HepG2 (cell line): Measurements from ENCODE around the gene ANKRD40. TPM values are rescaled to one million over a fixed set of nuclear protein-coding genes. Genes with fewer than 3 reads are reported as not detected.

ENCODE experiments used
- ARID3A ChIP-seq: IDR thresholded peaks from 2 replicates; pipeline ENCODE4 v1.6.1; 2012; ENCODE audit warnings: low read depth, low read length, improper control_type of control experiment
- CC2D1A ChIP-seq: sonication (generic); formaldehyde crosslinking; IDR thresholded peaks from 2 replicates; pipeline ENCODE4 v1.8.1; 2023; ENCODE audit warnings: mild to moderate bottlenecking, missing genetic modification reagents
- HOXA7 ChIP-seq: sonication (generic); formaldehyde crosslinking; IDR thresholded peaks from 2 replicates; pipeline ENCODE4 v1.8.1; 2022; ENCODE audit warnings: mild to moderate bottlenecking, missing genetic modification reagents, moderate library complexity
- IRF2 ChIP-seq: IDR thresholded peaks from 2 replicates; pipeline ENCODE4 v1.6.1; 2018; ENCODE audit warnings: missing genetic modification reagents, missing compliant biosample characterization
- NR0B2 ChIP-seq: sonication (generic); formaldehyde crosslinking; IDR thresholded peaks from 2 replicates; pipeline ENCODE4 v1.4.0; 2020; ENCODE audit warnings: mild to moderate bottlenecking, missing genetic modification reagents
- NR2F2 ChIP-seq: IDR thresholded peaks from 2 replicates; pipeline ENCODE4 v1.6.1; 2012; ENCODE audit warnings: low read depth, inconsistent platforms, borderline replicate concordance
- PHF20 ChIP-seq: sonication (generic); formaldehyde crosslinking; IDR thresholded peaks from 2 replicates; pipeline ENCODE4 v1.5.0; 2020; ENCODE audit warnings: mild to moderate bottlenecking, missing genetic modification reagents
- RARA ChIP-seq: IDR thresholded peaks from 2 replicates; pipeline ENCODE4 v1.6.1; 2016; ENCODE audit warnings: missing genetic modification reagents, missing compliant biosample characterization
- RXRB ChIP-seq: IDR thresholded peaks from 2 replicates; pipeline ENCODE4 v1.6.1; 2016; ENCODE audit warnings: borderline replicate concordance, missing genetic modification reagents, missing compliant biosample characterization
- SETDB1 ChIP-seq: sonication (generic); formaldehyde crosslinking; IDR thresholded peaks from 2 replicates; pipeline ENCODE4 v1.5.1; 2020; ENCODE audit warnings: missing genetic modification reagents, mild to moderate bottlenecking, borderline replicate concordance
- SMAD1 ChIP-seq: sonication (generic); formaldehyde crosslinking; IDR thresholded peaks from 2 replicates; pipeline ENCODE4 v1.4.0; 2020; ENCODE audit warnings: missing genetic modification reagents, low read depth, mild to moderate bottlenecking, borderline replicate concordance
- SRF ChIP-seq: IDR thresholded peaks from 2 replicates; pipeline ENCODE4 v1.6.1; 2011; ENCODE audit warnings: mild to moderate bottlenecking, low read depth, low read length, moderate library complexity
- ZNF382 ChIP-seq: sonication (generic); formaldehyde crosslinking; IDR thresholded peaks from 2 replicates; pipeline ENCODE4 v1.5.0; 2020; ENCODE audit warnings: missing genetic modification reagents, mild to moderate bottlenecking, borderline replicate concordance
- ZNF883 ChIP-seq: sonication (generic); formaldehyde crosslinking; IDR thresholded peaks from 2 replicates; pipeline ENCODE4 v1.5.1; 2020; ENCODE audit warnings: mild to moderate bottlenecking, missing genetic modification reagents; ENCODE audit errors: not compliant biosample characterization
- polyA plus RNA-seq, 8 experiments: library from polyadenylated mRNA; depleted of rRNA in 3 of 8; stranded (reverse) in 7 of 8; unstranded in 1 of 8; fragments of >200 nt; fragmentation: Illumina TruSeq in 4 of 8; extraction: Trizol in 4 of 8; gene quantifications; 2 replicates each; pipeline versions ENCODE4 v1.2.1 to v1.2.3, GENCODE V29; 2011 to 2016; ENCODE audit warnings: low read depth in 4 of 8, missing spikeins in 1 of 8, mixed read lengths in 1 of 8; ENCODE audit not compliant: insufficient read depth in 1 of 8
- total RNA-seq, 5 experiments: library from RNA; depleted of rRNA; stranded (reverse); fragments of >200 nt; fragmentation: Illumina TruSeq; extraction: Trizol; gene quantifications; 2 replicates each; pipeline ENCODE4 v1.2.3, GENCODE V29; 2016; ENCODE audit warnings: low read depth in 1 of 5
- TF ChIP-seq, protein P1 (sequence below): sonication (generic); formaldehyde crosslinking; conservative IDR thresholded peaks from 2 replicates; pipeline ENCODE4 v1.4.0; 2020; ENCODE audit warnings: mild to moderate bottlenecking, missing genetic modification reagents, moderate library complexity
- TF ChIP-seq, protein P2 (sequence below): sonication (generic); formaldehyde crosslinking; conservative IDR thresholded peaks from 2 replicates; pipeline ENCODE4 v1.4.0; 2020; ENCODE audit warnings: missing genetic modification reagents
- TF ChIP-seq, protein P3 (sequence below), 2 experiments: sonication (generic) in 1 of 2; formaldehyde crosslinking in 1 of 2; IDR thresholded peaks; 2 replicates each; pipeline versions ENCODE4 v1.4.0 to v1.6.1; 2016 to 2020; ENCODE audit warnings: borderline replicate concordance in 1 of 2, low read depth in 1 of 2, mild to moderate bottlenecking in 1 of 2, missing genetic modification reagents in 1 of 2

ANKRD40 gene
- total and polyA plus RNA-seq, 2 of the 13 experiments (the other 11 are each of a cell fraction or from before 2014, with no cell fraction given) = 35.0 to 46.4 TPM

DNA sequence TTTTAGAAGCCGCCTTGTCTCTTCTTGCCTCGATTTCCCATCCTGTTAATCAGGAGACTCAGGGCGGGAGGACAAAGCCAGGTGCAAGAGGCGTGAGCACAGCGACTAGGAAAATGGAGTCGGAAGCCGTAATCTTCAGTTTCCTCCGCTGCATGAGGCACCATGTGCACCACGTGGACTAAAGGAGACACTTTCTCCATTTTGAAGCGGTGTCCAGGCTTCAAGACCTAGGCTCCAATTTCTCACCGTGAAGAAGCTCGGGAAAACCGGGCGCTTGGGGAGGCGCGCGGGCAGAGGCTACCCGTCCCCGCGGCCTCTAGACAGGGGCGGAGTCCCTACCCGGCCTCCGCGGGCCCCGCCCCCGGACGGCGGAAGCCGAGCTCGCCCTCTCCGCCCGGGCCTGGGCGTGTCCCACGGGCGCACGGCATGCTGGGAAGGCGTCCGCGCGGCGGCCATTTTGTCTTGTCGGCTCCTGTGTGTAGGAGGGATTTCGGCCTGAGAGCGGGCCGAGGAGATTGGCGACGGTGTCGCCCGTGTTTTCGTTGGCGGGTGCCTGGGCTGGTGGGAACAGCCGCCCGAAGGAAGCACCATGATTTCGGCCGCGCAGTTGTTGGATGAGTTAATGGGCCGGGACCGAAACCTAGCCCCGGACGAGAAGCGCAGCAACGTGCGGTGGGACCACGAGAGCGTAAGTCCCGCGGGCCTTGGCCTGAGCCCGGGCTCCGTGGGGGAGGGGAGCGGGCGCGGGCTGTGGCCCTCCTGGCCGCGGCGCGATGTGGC lies 11.6 kb upstream of the ANKRD40 start, which contains the start of gene LUC7L3 (continued):
- TF ChIP-seq ZNF382 (no peak), PHF20 (CRISPR knock-in tag) (peak; percentile 85), NR2F2 (no peak), HOXA7 (CRISPR knock-in tag) (peak; percentile 72), ZNF883 (CRISPR knock-in tag) (peak; percentile 97), SRF (no peak), IRF2 (CRISPR knock-in tag) (peak; percentile 89), SETDB1 (CRISPR knock-in tag) (no peak), SMAD1 (CRISPR knock-in tag) (peak; percentile 96; the same call in 1 of the 2 replicates), RARA (CRISPR knock-in tag) (no peak; the same call in 1 of the 2 replicates), ARID3A (no peak), RXRB (CRISPR knock-in tag) (peak; percentile 58), CC2D1A (CRISPR knock-in tag) (no peak), NR0B2 (peak; percentile 51)
- TF ChIP-seq, protein P1, sequence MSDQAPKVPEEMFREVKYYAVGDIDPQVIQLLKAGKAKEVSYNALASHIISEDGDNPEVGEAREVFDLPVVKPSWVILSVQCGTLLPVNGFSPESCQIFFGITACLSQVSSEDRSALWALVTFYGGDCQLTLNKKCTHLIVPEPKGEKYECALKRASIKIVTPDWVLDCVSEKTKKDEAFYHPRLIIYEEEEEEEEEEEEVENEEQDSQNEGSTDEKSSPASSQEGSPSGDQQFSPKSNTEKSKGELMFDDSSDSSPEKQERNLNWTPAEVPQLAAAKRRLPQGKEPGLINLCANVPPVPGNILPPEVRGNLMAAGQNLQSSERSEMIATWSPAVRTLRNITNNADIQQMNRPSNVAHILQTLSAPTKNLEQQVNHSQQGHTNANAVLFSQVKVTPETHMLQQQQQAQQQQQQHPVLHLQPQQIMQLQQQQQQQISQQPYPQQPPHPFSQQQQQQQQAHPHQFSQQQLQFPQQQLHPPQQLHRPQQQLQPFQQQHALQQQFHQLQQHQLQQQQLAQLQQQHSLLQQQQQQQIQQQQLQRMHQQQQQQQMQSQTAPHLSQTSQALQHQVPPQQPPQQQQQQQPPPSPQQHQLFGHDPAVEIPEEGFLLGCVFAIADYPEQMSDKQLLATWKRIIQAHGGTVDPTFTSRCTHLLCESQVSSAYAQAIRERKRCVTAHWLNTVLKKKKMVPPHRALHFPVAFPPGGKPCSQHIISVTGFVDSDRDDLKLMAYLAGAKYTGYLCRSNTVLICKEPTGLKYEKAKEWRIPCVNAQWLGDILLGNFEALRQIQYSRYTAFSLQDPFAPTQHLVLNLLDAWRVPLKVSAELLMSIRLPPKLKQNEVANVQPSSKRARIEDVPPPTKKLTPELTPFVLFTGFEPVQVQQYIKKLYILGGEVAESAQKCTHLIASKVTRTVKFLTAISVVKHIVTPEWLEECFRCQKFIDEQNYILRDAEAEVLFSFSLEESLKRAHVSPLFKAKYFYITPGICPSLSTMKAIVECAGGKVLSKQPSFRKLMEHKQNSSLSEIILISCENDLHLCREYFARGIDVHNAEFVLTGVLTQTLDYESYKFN (CRISPR knock-in tag) = peak; percentile 82
- TF ChIP-seq, protein P2, sequence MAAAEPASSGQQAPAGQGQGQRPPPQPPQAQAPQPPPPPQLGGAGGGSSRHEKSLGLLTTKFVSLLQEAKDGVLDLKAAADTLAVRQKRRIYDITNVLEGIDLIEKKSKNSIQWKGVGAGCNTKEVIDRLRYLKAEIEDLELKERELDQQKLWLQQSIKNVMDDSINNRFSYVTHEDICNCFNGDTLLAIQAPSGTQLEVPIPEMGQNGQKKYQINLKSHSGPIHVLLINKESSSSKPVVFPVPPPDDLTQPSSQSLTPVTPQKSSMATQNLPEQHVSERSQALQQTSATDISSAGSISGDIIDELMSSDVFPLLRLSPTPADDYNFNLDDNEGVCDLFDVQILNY (CRISPR knock-in tag) = peak; percentile 83
- TF ChIP-seq, protein P3, sequence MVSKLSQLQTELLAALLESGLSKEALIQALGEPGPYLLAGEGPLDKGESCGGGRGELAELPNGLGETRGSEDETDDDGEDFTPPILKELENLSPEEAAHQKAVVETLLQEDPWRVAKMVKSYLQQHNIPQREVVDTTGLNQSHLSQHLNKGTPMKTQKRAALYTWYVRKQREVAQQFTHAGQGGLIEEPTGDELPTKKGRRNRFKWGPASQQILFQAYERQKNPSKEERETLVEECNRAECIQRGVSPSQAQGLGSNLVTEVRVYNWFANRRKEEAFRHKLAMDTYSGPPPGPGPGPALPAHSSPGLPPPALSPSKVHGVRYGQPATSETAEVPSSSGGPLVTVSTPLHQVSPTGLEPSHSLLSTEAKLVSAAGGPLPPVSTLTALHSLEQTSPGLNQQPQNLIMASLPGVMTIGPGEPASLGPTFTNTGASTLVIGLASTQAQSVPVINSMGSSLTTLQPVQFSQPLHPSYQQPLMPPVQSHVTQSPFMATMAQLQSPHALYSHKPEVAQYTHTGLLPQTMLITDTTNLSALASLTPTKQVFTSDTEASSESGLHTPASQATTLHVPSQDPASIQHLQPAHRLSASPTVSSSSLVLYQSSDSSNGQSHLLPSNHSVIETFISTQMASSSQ (IDR thresholded peaks at IDR 0.05; ENCODE audit: low read depth) = no peak; the same call in 1 of the 2 replicates
- TF ChIP-seq, protein P3 (CRISPR knock-in tag; IDR thresholded peaks at IDR 0.05; ENCODE audit: borderline replicate concordance) = peak; percentile 36; the same call in 1 of the 2 replicates
